OCI-LY1 (cell line): ENCODE results near the gene CCDC172.

Experiments used
- CTCF ChIP-seq: fragments of 200-600 bp; sonication (generic), shearing (Covaris generic); IDR thresholded peaks from 2 replicates; pipeline ENCODE4 v1.5.1; 2017; ENCODE audit warnings: mild to moderate bottlenecking, antibody characterized with exemption, low read length, moderate library complexity, mixed read lengths
- EZH2 ChIP-seq: fragments of 200-600 bp; sonication (generic), shearing (Covaris generic); IDR thresholded peaks from 2 replicates; pipeline ENCODE4 v1.8.0; 2017; ENCODE audit warnings: borderline replicate concordance, mixed run types, mild to moderate bottlenecking, antibody characterized with exemption, low read length, moderate library complexity, mixed read lengths

- TF ChIP-seq CTCF (no peak), EZH2 (no peak)
Measured at GRCh38 chr10:116385311-116385710, 61.1 kb downstream of the CCDC172 start.
